ENCODE results near the gene TOMM7. TPM values are rescaled to one million over a fixed set of nuclear protein-coding genes. Genes with fewer than 3 reads are reported as not detected.

TOMM7 gene
- total and polyA plus RNA-seq, 9 of the 15 experiments (the other 6 are each of a cell fraction or from before 2014, with no cell fraction given) = 283 to 1,717 (median 638) TPM

DNA sequence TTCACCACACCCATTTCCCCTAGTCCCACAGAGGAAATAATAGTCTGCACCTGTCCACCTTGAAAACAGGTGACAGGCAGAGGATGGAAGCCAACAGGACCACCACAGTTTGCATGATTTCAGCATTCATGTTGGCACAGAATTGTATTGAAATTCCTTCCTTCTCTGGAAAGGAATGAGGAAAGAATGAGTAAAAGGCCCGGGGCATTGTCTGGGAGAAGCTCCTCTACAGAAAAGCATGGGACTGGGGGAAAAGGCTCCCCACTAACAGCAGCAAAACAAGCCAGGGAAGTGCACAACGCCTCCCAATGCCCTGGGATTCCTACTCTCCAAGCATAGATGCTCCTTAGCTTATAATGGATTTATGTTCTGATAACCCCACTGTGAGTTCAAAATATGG is 28.5 kb upstream of the TOMM7 start:
- BruUV-seq (replicated peaks) = no TSS peak
- Histone ChIP-seq H4K20me1 (replicated peaks; ENCODE audit: control insufficient read depth, insufficient read depth, low read length) (no peaks in the 10 kb centered on the region), H3K27me3 (ENCODE audit: control insufficient read depth in 2 of 2, insufficient read depth in 2 of 2, low read length in 2 of 2) (no peaks in the 10 kb centered on the region), H3K4me3 (no peak overlapping the region), H3K36me3 (ENCODE audit: control insufficient read depth, insufficient read depth, low read length) (peaks cover 8% of the 10 kb centered on the region), H3K27ac (ENCODE audit: extremely low read depth, low read depth, low read length) (no peak overlapping the region), H3K9ac (ENCODE audit: insufficient read depth in 1 of 2, low read depth in 2 of 2, low read length in 2 of 2) (no peak overlapping the region), H3K9me3 (replicated peaks; ENCODE audit: control insufficient read depth, insufficient read depth, low read depth, low read length) (no peaks in the 10 kb centered on the region), H3K4me1 (replicated peaks in 1 of 2; ENCODE audit: control insufficient read depth in 2 of 2, insufficient read depth in 2 of 2, low read length in 2 of 2) (peaks cover 14 to 20% of the 10 kb centered on the region in 2 experiments), H3K79me2 (ENCODE audit: control insufficient read depth, insufficient read depth, low read length) (peaks cover 20% of the 10 kb centered on the region), H2AFZ (ENCODE audit: low read depth, low read length) (no peak overlapping the region), H3K4me2 (ENCODE audit: insufficient read depth, low read length) (no peak overlapping the region), H3K9me1 (ENCODE audit: control insufficient read depth, insufficient read depth, low read length) (no peaks in the 10 kb centered on the region)
- ChIA-PET POLR2A (no interaction called here), CTCF (ENCODE audit: low intra/inter-chr PET ratio) (no interaction called here)
- intact Hi-C loops (cut with micrococcal nuclease) (loop anchor here (10.0 kb wide), 2 partner anchors 186 to 286 kb away; no protein-coding TSS in a partner anchor), in situ Hi-C loops (cut with MboI) (no loop called here)
- 82% methylated on average over 1 of the region's 2 CpGs for WGBS (ENCODE audit: insufficient coverage, low coverage, missing lambda C conversion rate)
- no peak for ATAC-seq
- no peak for FAIRE-seq
- no peak for DNase-seq (ENCODE audit: extremely low read depth in 1 of 4, low spot score in 3 of 4)
- TF ChIP-seq, protein P1, sequence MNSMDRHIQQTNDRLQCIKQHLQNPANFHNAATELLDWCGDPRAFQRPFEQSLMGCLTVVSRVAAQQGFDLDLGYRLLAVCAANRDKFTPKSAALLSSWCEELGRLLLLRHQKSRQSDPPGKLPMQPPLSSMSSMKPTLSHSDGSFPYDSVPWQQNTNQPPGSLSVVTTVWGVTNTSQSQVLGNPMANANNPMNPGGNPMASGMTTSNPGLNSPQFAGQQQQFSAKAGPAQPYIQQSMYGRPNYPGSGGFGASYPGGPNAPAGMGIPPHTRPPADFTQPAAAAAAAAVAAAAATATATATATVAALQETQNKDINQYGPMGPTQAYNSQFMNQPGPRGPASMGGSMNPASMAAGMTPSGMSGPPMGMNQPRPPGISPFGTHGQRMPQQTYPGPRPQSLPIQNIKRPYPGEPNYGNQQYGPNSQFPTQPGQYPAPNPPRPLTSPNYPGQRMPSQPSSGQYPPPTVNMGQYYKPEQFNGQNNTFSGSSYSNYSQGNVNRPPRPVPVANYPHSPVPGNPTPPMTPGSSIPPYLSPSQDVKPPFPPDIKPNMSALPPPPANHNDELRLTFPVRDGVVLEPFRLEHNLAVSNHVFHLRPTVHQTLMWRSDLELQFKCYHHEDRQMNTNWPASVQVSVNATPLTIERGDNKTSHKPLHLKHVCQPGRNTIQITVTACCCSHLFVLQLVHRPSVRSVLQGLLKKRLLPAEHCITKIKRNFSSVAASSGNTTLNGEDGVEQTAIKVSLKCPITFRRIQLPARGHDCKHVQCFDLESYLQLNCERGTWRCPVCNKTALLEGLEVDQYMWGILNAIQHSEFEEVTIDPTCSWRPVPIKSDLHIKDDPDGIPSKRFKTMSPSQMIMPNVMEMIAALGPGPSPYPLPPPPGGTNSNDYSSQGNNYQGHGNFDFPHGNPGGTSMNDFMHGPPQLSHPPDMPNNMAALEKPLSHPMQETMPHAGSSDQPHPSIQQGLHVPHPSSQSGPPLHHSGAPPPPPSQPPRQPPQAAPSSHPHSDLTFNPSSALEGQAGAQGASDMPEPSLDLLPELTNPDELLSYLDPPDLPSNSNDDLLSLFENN (IDR thresholded peaks at IDR 0.05; ENCODE audit: low read depth in 2 of 2, low read length in 2 of 2) = no peak
- TF ChIP-seq POLR2AphosphoS5 (IDR thresholded peaks at IDR 0.05; ENCODE audit: control insufficient read depth, insufficient read depth, low read depth, low read length) (no peak), FOS (IDR thresholded peaks at IDR 0.05; ENCODE audit: extremely low read depth, insufficient read length) (no peak), PYGO2 (tag; IDR thresholded peaks at IDR 0.05) (no peak), ZNF785 (CRISPR knock-in tag; IDR thresholded peaks at IDR 0.05) (no peak), TCF7 (IDR thresholded peaks at IDR 0.05; ENCODE audit: borderline replicate concordance) (no peak), MCM3 (IDR thresholded peaks at IDR 0.05) (no peak), MCM2 (IDR thresholded peaks at IDR 0.05; ENCODE audit: low read depth) (no peak), ZNF551 (CRISPR knock-in tag; IDR thresholded peaks at IDR 0.05) (no peak), ELF1 (tag; IDR thresholded peaks at IDR 0.05) (no peak), RBM14 (IDR thresholded peaks at IDR 0.05; ENCODE audit: borderline replicate concordance, insufficient read depth, low read depth, low read length) (no peak)
- TF ChIP-seq, protein P2, sequence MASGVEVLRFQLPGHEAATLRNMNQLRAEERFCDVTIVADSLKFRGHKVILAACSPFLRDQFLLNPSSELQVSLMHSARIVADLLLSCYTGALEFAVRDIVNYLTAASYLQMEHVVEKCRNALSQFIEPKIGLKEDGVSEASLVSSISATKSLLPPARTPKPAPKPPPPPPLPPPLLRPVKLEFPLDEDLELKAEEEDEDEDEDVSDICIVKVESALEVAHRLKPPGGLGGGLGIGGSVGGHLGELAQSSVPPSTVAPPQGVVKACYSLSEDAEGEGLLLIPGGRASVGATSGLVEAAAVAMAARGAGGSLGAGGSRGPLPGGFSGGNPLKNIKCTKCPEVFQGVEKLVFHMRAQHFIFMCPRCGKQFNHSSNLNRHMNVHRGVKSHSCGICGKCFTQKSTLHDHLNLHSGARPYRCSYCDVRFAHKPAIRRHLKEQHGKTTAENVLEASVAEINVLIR (CRISPR knock-in tag; IDR thresholded peaks at IDR 0.05) = no peak
- TF ChIP-seq, protein P3, sequence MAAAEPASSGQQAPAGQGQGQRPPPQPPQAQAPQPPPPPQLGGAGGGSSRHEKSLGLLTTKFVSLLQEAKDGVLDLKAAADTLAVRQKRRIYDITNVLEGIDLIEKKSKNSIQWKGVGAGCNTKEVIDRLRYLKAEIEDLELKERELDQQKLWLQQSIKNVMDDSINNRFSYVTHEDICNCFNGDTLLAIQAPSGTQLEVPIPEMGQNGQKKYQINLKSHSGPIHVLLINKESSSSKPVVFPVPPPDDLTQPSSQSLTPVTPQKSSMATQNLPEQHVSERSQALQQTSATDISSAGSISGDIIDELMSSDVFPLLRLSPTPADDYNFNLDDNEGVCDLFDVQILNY (CRISPR knock-in tag; IDR thresholded peaks at IDR 0.05) = no peak
- TF ChIP-seq, protein P4, sequence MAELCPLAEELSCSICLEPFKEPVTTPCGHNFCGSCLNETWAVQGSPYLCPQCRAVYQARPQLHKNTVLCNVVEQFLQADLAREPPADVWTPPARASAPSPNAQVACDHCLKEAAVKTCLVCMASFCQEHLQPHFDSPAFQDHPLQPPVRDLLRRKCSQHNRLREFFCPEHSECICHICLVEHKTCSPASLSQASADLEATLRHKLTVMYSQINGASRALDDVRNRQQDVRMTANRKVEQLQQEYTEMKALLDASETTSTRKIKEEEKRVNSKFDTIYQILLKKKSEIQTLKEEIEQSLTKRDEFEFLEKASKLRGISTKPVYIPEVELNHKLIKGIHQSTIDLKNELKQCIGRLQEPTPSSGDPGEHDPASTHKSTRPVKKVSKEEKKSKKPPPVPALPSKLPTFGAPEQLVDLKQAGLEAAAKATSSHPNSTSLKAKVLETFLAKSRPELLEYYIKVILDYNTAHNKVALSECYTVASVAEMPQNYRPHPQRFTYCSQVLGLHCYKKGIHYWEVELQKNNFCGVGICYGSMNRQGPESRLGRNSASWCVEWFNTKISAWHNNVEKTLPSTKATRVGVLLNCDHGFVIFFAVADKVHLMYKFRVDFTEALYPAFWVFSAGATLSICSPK (IDR thresholded peaks at IDR 0.05; ENCODE audit: borderline replicate concordance) = no peak

Data from K562 (cell line).